Astrocyte of the cerebellum (primary cell): Measurements from ENCODE around the gene FAM110D.

Experiments
- DNase-seq: peaks from one replicate; pipeline ENCODE4 v3.0.0-alpha.2; 2011; ENCODE audit warnings: low read depth
- H3K4me3 ChIP-seq: 2 replicates; pipeline ENCODE4 v1.5.1; 2011; ENCODE audit warnings: mild to moderate bottlenecking, low read depth, low read length, moderate library complexity
- CTCF ChIP-seq: IDR thresholded peaks from 2 replicates; pipeline ENCODE4 v1.5.1; 2012; ENCODE audit warnings: low read length, low read depth, moderate library complexity, mild to moderate bottlenecking; ENCODE audit errors: missing control alignments
- in situ Hi-C: cut with HindIII; loops from 2 replicates; pipeline ENCODE4 v1.10.0; 2017; ENCODE audit warnings: low sequenced_read_pairs

The FAM110D gene

GRCh38 chr1:26164036-26164860, 5.4 kb downstream of the FAM110D start:
- TF ChIP-seq CTCF: peak; percentile 27
- in situ Hi-C loops: no loop called here
- peak overlapping the region; percentile 28 for H3K4me3 ChIP-seq
- DNase-seq: no peak

GRCh38 chr1:26164861-26165842, 6.3 kb downstream of the FAM110D start:
- TF ChIP-seq CTCF: no peak
- in situ Hi-C loops: no loop called here
- no peak overlapping the region for H3K4me3 ChIP-seq
- DNase-seq: no peak

- in situ Hi-C loops: no loop called here
- DNase-seq: no peak
- no peak overlapping the region for H3K4me3 ChIP-seq
- no peak for TF ChIP-seq CTCF
Measured at GRCh38 chr1:26166719-26167281, 7.9 kb downstream of the FAM110D start.

- peak within 1 kb of the TSS; percentile 91 for H3K4me3 ChIP-seq
- TF ChIP-seq CTCF: no peak
- no peak for DNase-seq
- in situ Hi-C loops: no loop called here
Measured at GRCh38 chr1:26168410-26169197, 9.7 kb downstream of the FAM110D start, which contains the start of gene C1orf232. Gene C1orf232 (minus strand): TSS chr1:26168963. CDS start chr1:26168499, 464 bp downstream.

GRCh38 chr1:26169198-26169554, 10.3 kb downstream of the FAM110D start:
- in situ Hi-C loops: no loop called here
- peak overlapping the region; percentile 91 for H3K4me3 ChIP-seq
- no peak for TF ChIP-seq CTCF
- DNase-seq: no peak
